Endothelial cell of umbilical vein (primary cell): Measurements from ENCODE around the gene DSG2. TPM values are rescaled to one million over a fixed set of nuclear protein-coding genes. Genes with fewer than 3 reads are reported as not detected.

Source experiments
- BruUV-seq: library from RNA; stranded (reverse); fragments of 400-500 nt; replicated peaks from 2 replicates; lab custom pipeline; 2021; lab: Mats Ljungman, UMichigan
- CTCF ChIA-PET: fragments of 300-600, 350-600 bp; sonication (Branson Sonifier 250); formaldehyde crosslinking; loops from one replicate; lab custom pipeline; 2021; ENCODE audit warnings: antibody characterized with exemption, inconsistent platforms; lab: Charles Lee
- POLR2A ChIA-PET: fragments of 300-600, 350-600 bp; sonication (Branson Sonifier 250); formaldehyde crosslinking; loops from one replicate; lab custom pipeline; 2021; ENCODE audit warnings: antibody characterized with exemption, inconsistent platforms; lab: Charles Lee
- DNase-seq: peaks from one replicate; pipeline ENCODE4 v3.0.0-alpha.2; 2011; ENCODE audit warnings: low read depth, low spot score
- FAIRE-seq: peaks from 2 replicates; lab custom pipeline; 2011; peaks lifted over from hg19 to GRCh38; lab: Jason Lieb, UNC
- H2AFZ ChIP-seq: 2 replicates; pipeline ENCODE4 v1.6.0; 2012; ENCODE audit warnings: low read depth, low read length, control low read depth, inconsistent platforms
- H3K27ac ChIP-seq: 2 replicates; pipeline ENCODE4 v1.5.1; 2011; ENCODE audit warnings: low read depth, mild to moderate bottlenecking, control low read depth, low read length, moderate library complexity; ENCODE audit not compliant: insufficient read depth
- H3K27me3 ChIP-seq, 2 experiments: 2 replicates each; pipeline versions ENCODE4 v1.6.0 to v1.6.1; 2011; ENCODE audit warnings: low read length in 2 of 2, mixed read lengths in 1 of 2; ENCODE audit not compliant: control insufficient read depth in 2 of 2, insufficient read depth in 2 of 2
- H3K36me3 ChIP-seq, 2 experiments: 2 replicates in 1 of 2; 3 replicates in 1 of 2; pipeline ENCODE4 v1.5.1; 2011; ENCODE audit warnings: low read length in 2 of 2, mild to moderate bottlenecking in 1 of 2, moderate library complexity in 1 of 2; ENCODE audit not compliant: control insufficient read depth in 2 of 2, insufficient read depth in 2 of 2; ENCODE audit errors: extremely low read depth in 1 of 2
- H3K4me1 ChIP-seq: 3 replicates; pipeline ENCODE4 v1.5.1; 2011; ENCODE audit warnings: mild to moderate bottlenecking, low read length; ENCODE audit not compliant: control insufficient read depth, insufficient read depth; ENCODE audit errors: extremely low read depth
- H3K4me2 ChIP-seq: 2 replicates; pipeline ENCODE4 v1.6.1; 2011; ENCODE audit warnings: low read length, control low read depth, mixed read lengths; ENCODE audit not compliant: insufficient read depth
- H3K4me3 ChIP-seq, 3 experiments: fragments of 200-600 bp in 1 of 3; sonication (generic), shearing (Covaris generic) in 1 of 3; replicated peaks in 1 of 3; 2 replicates each; pipeline ENCODE4 v1.5.1; 2011 to 2016; ENCODE audit warnings: control low read depth in 3 of 3, low read length in 3 of 3, mild to moderate bottlenecking in 2 of 3, inconsistent platforms in 1 of 3, low read depth in 1 of 3, moderate library complexity in 1 of 3; ENCODE audit not compliant: insufficient read depth in 1 of 3
- H3K79me2 ChIP-seq: 2 replicates; pipeline ENCODE4 v1.6.0; 2012; ENCODE audit warnings: low read length, inconsistent platforms; ENCODE audit not compliant: control insufficient read depth, insufficient read depth
- H3K9ac ChIP-seq: replicated peaks from 2 replicates; pipeline ENCODE3; 2011; ENCODE audit warnings: low read length, control low read depth; ENCODE audit not compliant: insufficient read depth; ENCODE audit errors: extremely low read depth
- H3K9me1 ChIP-seq: replicated peaks from 3 replicates; pipeline ENCODE4 v1.6.0; 2011; ENCODE audit warnings: mild to moderate bottlenecking, low read length; ENCODE audit not compliant: control insufficient read depth, insufficient read depth; ENCODE audit errors: extremely low read depth
- H3K9me3 ChIP-seq: replicated peaks from 2 replicates; pipeline ENCODE4 v1.5.1; 2012; ENCODE audit warnings: low read length, inconsistent platforms; ENCODE audit not compliant: control insufficient read depth, insufficient read depth
- H4K20me1 ChIP-seq: replicated peaks from 2 replicates; pipeline ENCODE3; 2011; ENCODE audit warnings: mild to moderate bottlenecking, low read length; ENCODE audit not compliant: control insufficient read depth, insufficient read depth; ENCODE audit errors: extremely low read depth
- EZH2 ChIP-seq: IDR thresholded peaks from 2 replicates; pipeline ENCODE4 v1.6.1; 2012; ENCODE audit warnings: borderline replicate concordance, low read depth, mild to moderate bottlenecking, moderate library complexity, low read length, inconsistent platforms; ENCODE audit not compliant: severe bottlenecking
- FOS ChIP-seq: IDR thresholded peaks from 2 replicates; pipeline ENCODE4 v1.6.1; 2011; ENCODE audit warnings: mild to moderate bottlenecking, low read length, moderate library complexity, borderline replicate concordance; ENCODE audit not compliant: insufficient read depth
- GATA2 ChIP-seq: IDR thresholded peaks from 2 replicates; pipeline ENCODE4 v1.7.0; 2011; ENCODE audit warnings: low read depth, mild to moderate bottlenecking, moderate library complexity, mixed read lengths, low read length; ENCODE audit not compliant: insufficient read length, insufficient read depth
- MAX ChIP-seq: IDR thresholded peaks from 2 replicates; pipeline ENCODE4 v1.6.1; 2011; ENCODE audit not compliant: insufficient read depth, insufficient read length
- MYC ChIP-seq: IDR thresholded peaks from one replicate; pipeline ENCODE4 v1.6.1; 2011; ENCODE audit warnings: mild to moderate bottlenecking, low read depth, low read length
- POLR2A ChIP-seq: IDR thresholded peaks from 2 replicates; pipeline ENCODE4 v1.6.1; 2012; ENCODE audit warnings: low read depth, mild to moderate bottlenecking, control low read depth, low read length
- dilution Hi-C: fragments of 300-500 bp; cut with MboI; formaldehyde crosslinking; loops from one replicate; pipeline ENCODE4 v1.15.0; 2019; ENCODE audit warnings: low sequenced_read_pairs; ENCODE audit not compliant: extremely low pct_ligation_motif_present
- intact Hi-C: fragments of 100-400 bp; cut with micrococcal nuclease; formaldehyde crosslinking; loops from one replicate; pipeline ENCODE4 v1.10.0; 2022
- polyA plus RNA-seq, 4 experiments: library from polyadenylated mRNA; depleted of rRNA in 3 of 4; stranded (reverse) in 3 of 4; unstranded in 1 of 4; fragments of >200 nt; gene quantifications; 2 replicates each; pipeline versions ENCODE4 v1.2.1 to v1.2.3, GENCODE V29; 2011 to 2012; ENCODE audit warnings: missing spikeins in 1 of 4
- total RNA-seq: library from RNA; stranded (reverse); gene quantifications from 2 replicates; pipeline ENCODE4 v1.2.3, GENCODE V29; 2021

DSG2 gene
- total and polyA plus RNA-seq, 2 donors (not counting 3 experiments of a cell fraction or from before 2014, with no cell fraction given), result 0.04 TPM

- Histone ChIP-seq H3K4me2 (no peak overlapping the region), H3K4me1 (no peaks in the 10 kb centered on the region), H3K9me3 (no peaks in the 10 kb centered on the region), H3K9me1 (no peaks in the 10 kb centered on the region), H3K36me3 (no peaks in the 10 kb centered on the region), H4K20me1 (no peaks in the 10 kb centered on the region), H3K79me2 (no peaks in the 10 kb centered on the region), H3K4me3 (no peak overlapping the region), H3K27ac (no peak overlapping the region), H2AFZ (no peak overlapping the region), H3K9ac (no peak overlapping the region), H3K27me3 (peaks cover 7 to 10% of the 10 kb centered on the region in 2 experiments)
- no peak for DNase-seq
- no TSS peak for BruUV-seq
- dilution Hi-C loops (no loop called here), intact Hi-C loops (no loop called here)
- ChIA-PET CTCF (interaction anchor here (1.2 kb wide), 1 partner anchor 11 kb away, joined by 3 read pairs; no protein-coding TSS in a partner anchor), POLR2A (no interaction called here)
- TF ChIP-seq MAX (no peak), FOS (no peak), MYC (no peak), GATA2 (no peak), EZH2 (no peak), POLR2A (no peak)
- no peak for FAIRE-seq
These were observed 5.3 kb upstream of the DSG2 start for GRCh38 chr18:31492671-31493070.

GRCh38 chr18:31493171-31493570, 4.8 kb upstream of the DSG2 start:
- BruUV-seq, result no TSS peak

More at GRCh38 chr18:31493171-31493570, 4.8 kb upstream of the DSG2 start:
- FAIRE-seq (no peak), DNase-seq (no peak)
- Histone ChIP-seq H3K79me2 (no peaks in the 10 kb centered on the region), H3K4me3 (no peak overlapping the region), H3K36me3 (no peaks in the 10 kb centered on the region), H4K20me1 (no peaks in the 10 kb centered on the region), H3K4me1 (no peaks in the 10 kb centered on the region), H3K9me3 (no peaks in the 10 kb centered on the region), H3K4me2 (no peak overlapping the region), H3K27me3 (peaks cover 8 to 12% of the 10 kb centered on the region in 2 experiments), H3K9ac (no peak overlapping the region), H2AFZ (no peak overlapping the region), H3K27ac (no peak overlapping the region), H3K9me1 (no peaks in the 10 kb centered on the region)
- ChIA-PET POLR2A (no interaction called here), CTCF (no interaction called here)
- intact Hi-C loops (no loop called here), dilution Hi-C loops (no loop called here)
- TF ChIP-seq FOS (no peak), MAX (no peak)
